GF-D8 (cell line): ENCODE data around the gene CLEC5A.
A peak's percentile ranks its signal among the peaks of the same experiment; 100 is the strongest.
"Not testable (repeated sequence)": the region's sequence is repeated elsewhere in the genome, so short reads cannot be mapped to it uniquely, and the experiment has no call there.

Experiments used
- DNase-seq: peaks from one replicate; lab custom pipeline; 2025; lab: John Stamatoyannopoulos, UW

The CLEC5A gene

DNA sequence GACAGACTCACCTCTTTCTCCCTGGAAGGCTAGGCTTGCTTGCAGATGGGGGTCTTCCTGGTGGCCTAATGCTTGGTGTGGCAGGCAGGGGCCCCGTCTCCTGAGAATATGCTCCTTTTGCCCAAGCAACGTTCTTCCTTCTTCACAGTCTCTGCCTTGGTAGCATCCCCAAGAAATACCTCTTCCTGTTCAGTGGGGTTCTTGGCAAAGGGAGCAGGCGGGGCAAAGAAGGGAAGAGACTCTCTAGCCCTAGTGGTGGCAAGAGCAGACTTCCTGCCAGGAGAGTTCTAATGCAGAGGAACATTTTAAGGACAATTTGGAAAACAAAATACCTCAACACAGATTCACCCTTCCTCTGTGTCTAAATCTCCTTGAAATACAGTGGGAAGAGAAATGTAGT lies at the start of gene CLEC5A:
Gene CLEC5A (minus strand): TSS at position 179 of the 400 bp plus-strand sequence. CDS start 682 bp downstream, outside the sequence.
- no peak for DNase-seq

DNA sequence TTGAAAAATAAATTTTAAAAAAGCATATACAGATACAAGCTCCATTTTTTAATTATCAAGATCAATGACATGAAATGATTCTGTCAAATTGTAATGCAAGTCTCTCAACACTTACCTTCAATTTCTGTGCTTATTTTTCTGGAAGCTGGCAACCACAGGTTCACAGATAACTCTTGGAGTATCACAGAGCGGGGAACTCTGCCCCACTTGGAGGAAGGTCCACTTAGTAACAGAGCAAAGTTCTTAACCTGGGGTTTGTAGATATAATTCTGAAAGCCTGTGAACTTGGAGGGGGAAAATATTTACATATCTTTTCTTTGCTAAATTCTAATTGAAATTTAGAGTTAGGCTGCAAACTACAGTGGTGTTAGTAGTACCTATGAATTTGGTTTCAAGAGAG lies 46.6 kb upstream of the CLEC5A start:
- no peak for DNase-seq

DNA sequence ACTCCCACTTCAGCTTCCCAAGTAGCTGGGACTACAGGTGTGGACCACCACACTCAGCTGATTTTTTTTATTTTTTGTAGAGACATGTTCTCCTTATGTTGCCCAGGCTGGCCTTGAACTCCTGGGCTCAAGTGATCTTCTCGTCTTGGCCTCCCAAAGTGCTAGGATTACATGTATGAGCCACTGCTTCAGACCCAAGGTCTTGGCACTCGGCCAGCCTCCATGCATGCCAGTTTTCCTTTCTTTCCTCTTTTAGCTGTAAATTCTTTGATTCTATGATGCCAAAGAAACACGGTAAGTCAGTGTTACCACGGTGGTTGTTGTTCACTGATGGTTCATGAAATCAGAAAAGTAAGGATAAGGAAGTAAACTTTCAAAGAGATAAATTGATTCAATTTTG lies 45.9 kb upstream of the CLEC5A start:
- no peak for DNase-seq

- DNase-seq, result no peak
Measured at GRCh38 chr7:141992156-141992555, 45.4 kb upstream of the CLEC5A start.

DNA sequence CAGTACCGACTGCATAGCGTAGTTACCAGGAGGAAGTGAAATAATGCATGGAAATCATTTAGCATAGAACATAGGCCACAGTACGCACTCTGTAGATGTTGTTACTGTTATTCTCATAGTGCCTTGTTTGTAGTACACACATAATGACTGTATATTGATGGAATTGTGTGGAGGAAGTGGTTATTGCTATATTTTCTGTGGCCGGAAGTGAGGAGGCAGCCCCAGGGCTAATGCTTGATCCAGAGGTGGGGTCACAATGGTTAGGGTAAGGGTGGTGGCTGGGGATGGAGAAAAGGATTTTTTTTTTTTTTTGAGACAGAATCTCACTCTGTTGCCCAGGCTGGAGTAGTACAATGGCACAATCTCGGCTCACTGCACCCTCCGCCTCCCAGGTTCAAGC lies 44.4 kb upstream of the CLEC5A start:
- DNase-seq, result peak; percentile 40

DNA sequence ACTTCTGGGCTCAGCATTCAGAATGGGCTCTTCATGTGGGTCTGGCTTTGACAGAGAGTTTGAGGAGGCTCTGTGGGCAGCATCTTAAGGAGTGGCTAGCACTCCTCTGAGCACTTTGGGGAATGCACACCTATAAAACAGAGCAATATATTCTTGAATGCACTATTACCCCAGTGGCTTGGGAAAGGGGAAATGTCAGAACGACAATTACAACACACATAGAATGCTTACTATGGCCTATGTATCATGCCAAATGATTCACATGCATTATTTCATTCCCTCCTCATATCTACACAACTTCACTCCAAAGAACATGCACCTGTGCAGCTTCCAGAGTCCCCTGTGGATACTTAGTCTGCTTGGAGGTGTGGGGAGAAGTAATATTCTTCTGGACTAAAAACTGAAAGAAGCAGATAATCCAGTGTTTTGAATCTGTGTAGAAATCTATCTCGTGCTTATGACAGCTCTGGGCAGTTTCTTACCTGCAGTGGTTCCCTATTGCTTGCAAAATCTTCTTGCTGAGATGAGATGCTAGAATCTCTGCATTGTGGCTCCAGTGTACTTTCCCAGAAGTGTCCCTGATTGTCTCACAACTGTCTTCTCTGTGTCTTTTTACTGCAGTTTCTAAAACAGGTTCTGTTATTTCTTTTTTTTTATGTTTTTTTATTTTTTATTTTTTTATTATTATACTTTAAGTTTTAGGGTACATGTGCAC lies 43.4 kb upstream of the CLEC5A start:
- DNase-seq, result peak; percentile 23

DNA sequence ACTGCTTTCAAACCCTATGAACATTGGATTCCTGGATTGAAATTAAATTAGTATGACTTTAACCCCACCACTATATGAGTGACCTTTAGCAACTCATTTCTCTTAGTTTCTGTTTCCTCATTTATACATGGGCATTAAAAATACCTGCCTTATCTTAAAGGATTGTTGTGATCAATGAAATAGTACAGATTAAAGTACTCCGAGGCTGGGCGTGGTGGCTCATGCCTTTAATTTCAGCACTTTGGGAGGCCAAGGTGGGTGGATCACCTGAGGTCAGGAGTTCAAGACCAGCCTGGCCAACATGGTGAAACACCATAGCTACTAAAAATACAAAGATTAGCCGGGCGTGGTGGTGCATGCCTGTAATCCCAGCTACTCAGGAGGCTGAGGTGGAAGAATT lies 41.0 kb upstream of the CLEC5A start:
- not testable (repeated sequence) for DNase-seq

- no peak for DNase-seq
Measured at GRCh38 chr7:141986923-141987322, 40.1 kb upstream of the CLEC5A start.

GRCh38 chr7:141985926-141986325 lies 39.2 kb upstream of the CLEC5A start:
- not testable (repeated sequence) for DNase-seq

GRCh38 chr7:141979568-141979967 lies 32.8 kb upstream of the CLEC5A start:
- peak; percentile 64 for DNase-seq

- no peak for DNase-seq
Measured at GRCh38 chr7:141978351-141978750, 31.6 kb upstream of the CLEC5A start.

DNA sequence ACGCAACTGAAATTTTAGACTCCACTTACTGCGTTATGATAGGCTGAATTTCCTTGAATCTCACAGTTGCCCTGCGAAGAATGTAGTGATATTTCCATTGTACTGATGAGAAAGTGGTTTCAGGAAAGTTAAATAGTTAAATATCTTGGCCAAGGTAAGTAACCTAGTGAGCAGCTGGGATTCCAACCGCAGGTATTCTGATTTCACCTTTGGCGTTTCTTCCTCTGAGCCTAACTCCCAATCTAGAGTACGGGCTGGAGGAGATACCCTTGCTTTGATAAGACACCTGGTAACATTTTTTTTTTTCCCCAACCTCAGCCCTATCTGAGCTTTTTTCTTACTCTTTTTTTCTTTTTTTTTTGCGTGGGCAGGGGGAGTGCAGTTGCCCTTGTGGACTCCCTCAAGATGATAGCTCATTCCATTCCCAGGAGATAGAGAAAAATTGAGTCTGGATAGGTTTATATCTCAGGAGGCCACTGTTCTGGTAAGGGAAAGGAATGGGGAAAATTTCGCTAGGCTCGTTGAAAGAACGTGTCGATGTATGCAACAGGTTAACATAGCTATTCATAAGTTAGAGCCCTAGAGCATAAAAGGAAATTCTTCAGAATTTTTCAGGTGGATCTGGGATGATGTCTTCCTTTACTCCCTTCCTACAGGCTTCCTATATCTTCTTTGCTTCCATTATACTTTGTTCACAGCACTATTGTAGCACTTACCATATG lies 29.9 kb upstream of the CLEC5A start:
- no peak for DNase-seq

DNA sequence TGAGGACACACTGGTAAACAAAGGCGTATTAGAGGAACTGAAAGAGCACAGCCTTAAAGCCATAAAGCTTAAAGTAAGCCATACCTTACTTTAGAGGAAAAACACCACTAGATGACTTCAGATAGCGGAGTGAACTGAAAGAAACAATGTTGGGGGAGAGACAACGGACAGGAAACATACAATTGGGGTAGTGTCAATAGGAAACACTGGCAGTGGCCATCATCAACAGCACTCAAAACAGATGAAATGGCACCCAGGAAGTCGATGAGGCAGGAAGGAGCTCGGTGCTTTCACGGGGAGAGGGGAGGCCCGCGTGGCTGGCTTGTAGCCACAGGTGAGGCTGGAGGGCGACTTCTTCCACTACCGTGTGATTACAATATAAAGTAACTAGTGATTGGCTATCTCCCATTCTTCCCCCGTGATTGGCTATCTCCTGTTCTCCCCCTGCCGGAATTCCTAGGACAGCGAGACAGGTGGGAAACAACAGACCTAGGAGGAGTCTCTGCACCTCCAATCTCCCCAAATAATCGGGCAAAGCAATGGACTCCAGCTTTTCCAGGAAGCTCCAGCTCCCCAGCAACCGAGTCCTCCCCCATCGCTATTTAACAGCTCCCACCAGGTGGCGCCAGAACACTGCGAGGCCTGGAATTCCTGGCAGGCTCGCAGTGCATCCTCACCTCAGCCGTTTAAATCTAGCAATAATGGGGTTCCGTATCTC lies 29.2 kb upstream of the CLEC5A start:
- DNase-seq, result peak; percentile 42

GRCh38 chr7:141974831-141975230 lies 28.1 kb upstream of the CLEC5A start:
- no peak for DNase-seq

DNA sequence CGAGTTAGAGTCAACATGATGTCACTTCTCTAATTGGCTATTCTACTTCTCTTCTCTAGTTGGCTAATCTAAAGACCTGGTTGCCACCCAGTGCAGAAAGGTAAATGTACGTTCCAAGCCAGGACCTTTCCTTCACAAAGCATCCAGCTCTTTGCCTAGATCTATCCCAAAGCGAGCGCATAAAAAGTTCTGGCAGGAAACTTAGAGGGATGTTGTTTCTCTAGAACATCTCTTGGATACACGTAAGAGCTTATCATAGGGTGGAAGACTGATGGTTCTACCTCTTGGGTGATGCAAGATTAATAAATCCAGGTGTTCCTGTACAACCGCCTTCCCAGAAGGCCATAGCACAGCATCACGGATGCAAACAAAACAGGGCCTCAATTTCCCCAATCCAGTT lies 26.9 kb upstream of the CLEC5A start, which contains the start of gene TAS2R38:
Gene TAS2R38 (minus strand): TSS at position 101 of the 400 bp plus-strand sequence. CDS start 84 bp downstream, at position 17.
- no peak for DNase-seq

GRCh38 chr7:141960687-141961422 lies 14.1 kb upstream of the CLEC5A start:
- peak; percentile 97 for DNase-seq

- peak; percentile 96 for DNase-seq
Measured at GRCh38 chr7:141956084-141956483, 9.3 kb upstream of the CLEC5A start.

- no peak for DNase-seq
Measured at GRCh38 chr7:141954334-141954733, 7.6 kb upstream of the CLEC5A start.

- DNase-seq, result no peak
Measured at GRCh38 chr7:141952461-141952860, 5.7 kb upstream of the CLEC5A start.

DNA sequence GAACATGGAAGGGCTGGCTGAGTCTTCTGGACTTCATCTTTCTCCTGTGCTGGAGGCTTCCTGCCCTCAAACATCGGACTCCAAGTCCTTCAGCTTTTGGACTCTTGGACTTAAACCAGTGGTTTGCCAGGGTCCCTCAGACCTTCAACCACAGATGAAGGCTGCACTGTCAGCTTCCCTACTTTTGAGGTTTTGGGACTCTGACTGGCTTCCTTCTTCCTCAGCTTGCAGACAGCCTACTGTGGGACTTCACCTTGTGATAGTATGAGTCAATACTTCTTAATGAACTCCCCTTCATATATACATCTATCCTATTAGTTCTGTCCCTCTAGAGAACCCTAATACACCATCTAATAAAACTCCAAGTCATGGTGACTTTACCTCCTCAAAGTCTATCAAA lies 4.0 kb upstream of the CLEC5A start:
- DNase-seq, result no peak

GRCh38 chr7:141949911-141950310 lies 3.1 kb upstream of the CLEC5A start:
- DNase-seq, result no peak

GRCh38 chr7:141949451-141949850 lies 2.7 kb upstream of the CLEC5A start:
- no peak for DNase-seq
